GM18505 (cell line): Measurements from ENCODE around the gene KCTD21.
A peak's percentile ranks its signal among the peaks of the same experiment; 100 is the strongest.
"Not testable (repeated sequence)": the region's sequence is repeated elsewhere in the genome, so short reads cannot be mapped to it uniquely, and the experiment has no call there.

Source experiments
- ATAC-seq: cut with Tn5 transposase; IDR thresholded peaks from one replicate; pipeline ENCODE4 v1.9.1; 2021; ENCODE audit not compliant: unreplicated experiment
- POLR2A ChIP-seq: IDR thresholded peaks from 4 replicates; pipeline ENCODE4 v1.6.1; 2011; ENCODE audit warnings: borderline replicate concordance; ENCODE audit not compliant: insufficient read depth, insufficient read length; ENCODE audit errors: extremely low read depth

KCTD21 gene, protein sequence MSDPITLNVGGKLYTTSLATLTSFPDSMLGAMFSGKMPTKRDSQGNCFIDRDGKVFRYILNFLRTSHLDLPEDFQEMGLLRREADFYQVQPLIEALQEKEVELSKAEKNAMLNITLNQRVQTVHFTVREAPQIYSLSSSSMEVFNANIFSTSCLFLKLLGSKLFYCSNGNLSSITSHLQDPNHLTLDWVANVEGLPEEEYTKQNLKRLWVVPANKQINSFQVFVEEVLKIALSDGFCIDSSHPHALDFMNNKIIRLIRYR

DNA sequence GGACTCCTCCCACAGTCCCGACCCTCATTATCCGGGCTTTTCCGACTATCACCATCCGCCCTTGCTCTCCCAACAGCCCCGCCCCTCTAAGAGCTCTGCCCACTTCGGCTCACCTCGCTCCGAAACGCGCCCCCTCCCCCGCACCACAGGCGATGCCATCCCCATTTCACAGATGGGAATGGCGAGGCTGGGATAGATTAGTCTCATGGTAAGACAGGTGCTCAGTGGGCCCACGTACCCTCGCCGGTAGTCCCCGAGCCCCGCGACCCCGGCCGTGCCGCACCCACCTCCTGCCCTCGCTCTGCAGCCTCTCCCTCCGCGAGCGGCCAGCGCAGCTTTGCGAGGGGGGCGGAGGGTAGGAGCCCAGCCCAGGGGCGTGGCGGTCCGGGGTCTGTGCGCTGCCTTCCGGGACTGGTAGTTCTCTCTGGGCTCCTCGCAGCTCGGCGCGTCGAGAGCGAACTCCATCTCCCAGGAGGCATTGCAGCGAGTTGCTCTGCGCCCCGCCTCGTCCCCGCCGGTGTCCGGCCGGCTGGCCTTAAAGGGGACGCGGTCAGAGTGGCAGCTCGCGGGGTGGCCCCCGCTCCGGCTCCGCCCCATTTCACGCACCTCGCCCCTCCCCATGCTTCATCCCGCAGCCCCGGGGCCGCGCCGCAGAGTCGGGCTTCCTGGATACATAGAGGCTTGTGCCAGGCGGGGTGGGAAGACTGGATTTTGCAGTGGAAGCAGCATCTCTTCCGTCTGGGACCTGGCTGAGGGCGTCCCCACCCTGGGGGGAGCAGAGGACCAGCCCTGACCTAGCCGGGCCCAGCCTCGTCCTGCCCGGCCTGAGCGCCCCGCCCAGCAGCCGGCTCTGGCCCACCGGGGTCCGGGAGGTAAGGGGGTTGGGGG, at the start of gene KCTD21, which contains the start of gene USP35:
Gene KCTD21, minus strand, starts transcription at position 341 of the 888 bp plus-strand sequence. CDS start 14,072 bp downstream, outside the sequence.
Gene USP35, plus strand, starts transcription at position 634 of the 888 bp plus-strand sequence. CDS start 7,327 bp downstream, outside the sequence.
- peak; percentile 95 for ATAC-seq
- TF ChIP-seq POLR2A, result peak; percentile 64

DNA sequence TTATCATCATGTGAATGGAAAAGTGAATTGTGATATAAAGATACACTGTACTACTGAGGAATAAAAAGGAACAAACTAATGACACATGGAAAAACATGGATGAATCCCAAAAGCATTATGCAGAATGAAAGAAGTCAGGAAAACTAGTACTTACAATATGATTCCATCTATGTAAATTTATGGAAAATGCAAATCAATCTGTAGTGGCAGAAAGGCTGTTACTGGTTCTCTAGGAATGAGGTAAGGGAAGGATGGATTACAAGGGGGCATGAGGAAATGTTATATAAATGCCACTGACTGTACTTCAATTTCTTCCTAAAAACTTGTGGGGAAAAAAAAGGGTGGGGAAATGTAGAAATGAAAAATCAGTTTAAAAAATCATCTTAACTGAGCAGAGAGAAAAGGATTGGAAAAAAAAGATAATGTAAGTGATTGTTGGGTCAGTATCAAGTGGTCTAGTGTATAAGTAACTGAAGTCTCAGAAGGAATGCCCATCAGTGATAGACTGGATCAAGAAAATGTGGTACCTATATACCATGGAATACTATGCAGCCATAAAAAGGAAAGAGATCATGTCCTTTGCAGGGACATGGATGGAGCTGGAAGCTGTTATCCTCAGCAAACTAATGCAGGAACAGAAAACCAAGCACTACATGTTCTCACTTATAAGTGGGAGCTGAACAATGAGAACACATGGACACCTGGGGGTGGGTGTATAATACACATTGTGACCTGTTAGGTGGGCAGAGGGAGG, 49.0 kb upstream of the KCTD21 start:
- no peak for ATAC-seq
- TF ChIP-seq POLR2A, result no peak

DNA sequence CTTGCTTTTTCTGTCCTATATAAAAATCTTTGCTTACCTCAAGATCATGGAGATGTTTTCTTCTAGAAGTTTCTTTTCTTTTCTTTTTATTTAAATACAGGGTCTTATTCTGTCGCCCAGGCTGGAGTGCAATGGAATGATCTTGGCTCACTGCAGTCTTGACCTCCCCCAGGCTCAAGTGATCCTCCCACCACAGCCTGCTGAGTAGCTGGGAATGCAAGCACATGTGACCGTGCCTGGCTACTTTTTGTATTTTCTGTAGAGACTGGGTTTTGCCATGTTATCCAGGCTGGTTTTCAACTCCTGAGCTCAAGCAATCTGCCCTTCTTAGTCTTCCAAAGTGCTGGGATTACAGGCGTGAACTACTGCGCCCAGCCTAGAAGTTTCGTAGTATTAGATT, 45.6 kb upstream of the KCTD21 start:
- no peak for TF ChIP-seq POLR2A
- ATAC-seq, result no peak

DNA sequence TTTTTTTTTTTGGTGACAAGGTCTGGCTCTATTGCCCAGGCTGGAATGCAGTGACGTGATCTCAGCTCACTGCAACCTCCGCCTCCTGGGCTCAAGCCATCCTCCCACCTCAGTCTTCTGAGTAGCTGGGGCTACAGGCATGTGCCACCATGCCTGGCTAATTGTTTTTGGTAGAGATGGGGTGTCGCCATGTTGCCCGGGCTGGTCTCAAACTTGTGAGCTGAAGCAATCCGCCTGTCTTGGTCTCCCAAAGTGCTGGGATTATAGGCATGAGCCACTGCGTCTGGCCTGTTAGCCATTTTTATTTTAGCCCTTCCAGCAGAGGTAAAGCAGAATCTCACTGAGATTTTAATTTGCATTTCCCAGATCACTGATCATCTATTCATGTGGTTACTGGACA, 44.6 kb upstream of the KCTD21 start:
- not testable (repeated sequence) for ATAC-seq

DNA sequence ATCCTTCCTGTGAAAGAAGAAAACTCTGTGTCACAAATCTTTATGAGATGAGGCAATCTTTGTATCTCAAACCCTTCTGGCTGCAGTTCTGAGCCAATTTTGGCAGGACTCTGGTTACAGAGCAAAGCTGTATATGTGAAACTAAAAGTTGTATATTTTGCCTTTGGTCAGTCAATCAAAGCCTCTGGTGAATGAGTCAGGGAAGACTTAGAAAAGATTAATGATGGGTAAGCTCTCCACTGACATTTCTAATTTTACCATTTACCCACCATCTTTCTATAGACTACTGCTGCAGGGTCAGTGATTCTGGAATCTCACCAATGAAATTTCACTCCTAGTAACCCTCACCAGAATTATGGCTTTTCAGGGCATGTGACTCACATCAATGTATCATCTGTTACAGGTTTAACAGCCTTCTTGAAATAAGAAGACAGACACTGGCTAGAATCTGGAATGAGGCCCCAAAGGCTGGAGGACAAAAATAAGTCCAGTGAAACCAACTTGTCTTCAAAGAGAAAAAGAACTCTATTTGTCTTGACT, 43.6 kb upstream of the KCTD21 start:
- TF ChIP-seq POLR2A, result no peak
- ATAC-seq, result no peak

DNA sequence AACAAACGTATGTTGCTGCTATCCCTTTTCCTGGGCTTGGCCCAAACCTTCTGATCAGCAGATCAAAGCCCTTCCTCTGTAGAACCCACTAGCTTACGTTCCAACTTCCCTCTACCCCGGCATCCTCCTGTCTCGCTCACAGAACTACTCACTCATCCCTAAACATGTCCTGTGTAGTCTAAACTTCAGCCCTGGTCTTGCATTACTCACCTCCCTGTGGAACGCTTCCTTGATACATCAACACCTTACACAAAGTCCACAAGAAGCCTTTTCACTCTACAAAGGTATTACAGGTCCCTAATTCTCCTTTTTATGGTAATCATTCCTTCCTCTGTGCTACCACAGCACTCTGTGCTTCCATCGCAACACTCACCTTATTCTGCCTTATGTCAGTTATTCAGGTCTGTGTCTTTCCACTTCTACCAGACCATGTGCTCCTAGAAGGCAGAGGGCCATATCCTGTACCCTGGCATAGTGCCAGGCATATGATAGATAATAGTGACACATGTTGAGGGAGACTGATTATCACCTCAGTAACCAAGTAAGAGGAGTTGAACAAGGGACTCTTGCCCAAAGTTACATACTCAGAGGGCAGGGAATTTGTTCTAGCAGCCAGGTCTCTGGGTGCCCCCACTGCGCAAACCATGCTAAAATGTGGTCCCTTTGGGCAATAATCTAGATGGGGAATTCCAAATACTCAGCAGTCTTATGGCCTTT, 41.9 kb upstream of the KCTD21 start:
- no peak for TF ChIP-seq POLR2A
- no peak for ATAC-seq

DNA sequence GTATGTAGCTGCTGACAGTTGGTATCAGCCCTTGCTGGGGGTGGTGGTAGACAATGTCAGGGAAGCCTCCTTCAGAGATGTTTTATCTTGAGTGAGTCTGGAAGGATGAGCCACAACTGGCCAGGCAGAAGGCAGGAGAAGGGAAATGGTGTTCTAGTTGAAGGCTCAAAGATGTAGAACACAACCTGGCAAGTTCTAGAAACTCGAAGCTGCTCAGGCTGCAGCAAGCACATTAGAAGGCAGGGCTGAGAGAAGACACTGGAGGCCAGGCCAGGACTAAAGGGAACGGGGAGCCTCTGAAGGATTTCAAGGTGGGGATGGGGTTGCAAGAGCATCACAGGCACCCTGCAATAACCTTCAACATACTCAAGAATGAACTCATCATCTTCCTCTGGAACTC, 40.7 kb upstream of the KCTD21 start:
- no peak for TF ChIP-seq POLR2A
- ATAC-seq, result no peak

DNA sequence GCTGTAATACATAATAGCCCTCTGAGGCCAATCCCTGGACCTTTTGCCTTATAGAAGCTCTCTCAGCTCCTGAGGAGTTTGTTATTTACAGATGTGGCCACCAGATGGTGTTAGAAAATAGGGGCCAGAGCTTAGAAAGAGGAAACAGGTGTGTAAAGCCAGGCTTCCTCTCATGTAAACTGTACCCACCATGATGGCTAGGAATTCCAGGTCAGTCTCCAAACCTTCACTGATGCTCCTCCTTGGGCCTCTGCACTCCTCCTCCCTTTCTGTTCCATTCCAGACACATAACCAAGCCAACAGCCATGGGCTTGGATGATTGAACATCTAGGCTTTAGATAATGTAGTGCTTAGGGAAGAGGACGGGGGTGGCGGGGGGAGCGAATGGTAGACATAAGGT, 40.0 kb upstream of the KCTD21 start:
- TF ChIP-seq POLR2A, result no peak
- ATAC-seq, result peak; percentile 47

DNA sequence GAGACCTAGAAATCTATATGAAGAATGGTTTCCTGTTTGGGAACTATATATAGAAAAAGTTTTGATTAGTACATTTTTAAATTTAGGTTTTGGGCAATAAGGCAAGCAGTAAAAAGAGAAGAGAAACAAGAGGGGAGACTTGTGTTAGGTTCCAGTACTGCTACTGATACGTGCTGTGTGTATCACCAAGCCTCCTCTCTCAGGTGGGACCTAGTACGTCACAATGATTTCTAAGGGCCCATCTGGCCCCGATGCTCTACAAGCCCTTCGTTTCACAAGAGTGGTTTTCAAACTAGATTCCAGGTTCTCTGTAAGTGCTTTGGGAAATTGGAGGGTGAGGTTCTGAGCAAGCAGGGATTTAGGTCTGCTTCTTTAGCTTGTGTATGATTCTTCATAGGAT, 39.5 kb upstream of the KCTD21 start:
- ATAC-seq, result peak; percentile 35
- no peak for TF ChIP-seq POLR2A

DNA sequence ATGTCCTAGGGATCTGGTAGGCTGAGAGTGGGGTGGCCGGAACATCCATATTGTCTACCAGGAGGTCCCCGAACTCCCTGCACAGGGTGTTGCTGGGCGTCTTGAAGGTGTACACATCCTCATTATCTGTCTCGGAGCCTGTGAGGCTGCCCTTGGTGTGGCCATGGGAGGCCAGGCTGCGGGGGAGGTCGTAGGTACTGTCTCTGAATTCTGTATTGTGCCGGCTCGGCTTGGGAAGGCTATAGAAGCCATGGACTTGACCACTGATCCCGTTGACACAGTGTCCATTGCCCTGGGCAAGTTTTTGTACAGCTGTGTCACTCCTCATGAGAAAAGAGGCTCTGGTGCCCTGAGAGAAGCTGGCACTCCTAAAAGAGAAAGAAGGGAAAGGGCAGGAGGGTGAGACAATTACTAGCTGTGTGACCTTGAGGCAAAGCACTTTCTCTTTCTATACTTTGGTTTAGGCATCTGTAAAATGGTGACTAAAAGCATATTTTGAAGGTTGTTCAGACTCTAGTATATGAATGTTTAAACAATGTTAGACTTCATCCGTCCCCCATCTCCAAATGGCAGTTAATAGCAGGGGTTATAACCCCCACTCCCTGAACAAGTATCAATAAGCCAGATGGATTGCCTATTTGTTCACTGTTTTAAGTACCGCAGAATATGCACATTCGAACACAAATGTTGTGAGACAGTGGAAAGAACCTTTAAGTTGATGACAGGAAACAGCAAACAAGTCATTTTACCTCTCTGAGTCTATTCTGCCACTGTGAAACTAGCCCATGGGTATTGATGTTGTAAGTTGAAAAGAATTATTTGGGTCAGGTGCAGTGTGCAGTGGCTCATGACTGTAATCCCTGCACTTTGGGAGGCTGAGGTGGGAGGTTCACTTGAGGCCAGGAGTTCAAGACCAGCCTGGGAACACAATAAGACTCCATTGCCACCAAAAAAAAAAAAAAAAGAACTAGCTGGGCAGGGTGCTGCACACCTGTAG, 38.6 kb upstream of the KCTD21 start:
- ATAC-seq, result no peak
- no peak for TF ChIP-seq POLR2A

DNA sequence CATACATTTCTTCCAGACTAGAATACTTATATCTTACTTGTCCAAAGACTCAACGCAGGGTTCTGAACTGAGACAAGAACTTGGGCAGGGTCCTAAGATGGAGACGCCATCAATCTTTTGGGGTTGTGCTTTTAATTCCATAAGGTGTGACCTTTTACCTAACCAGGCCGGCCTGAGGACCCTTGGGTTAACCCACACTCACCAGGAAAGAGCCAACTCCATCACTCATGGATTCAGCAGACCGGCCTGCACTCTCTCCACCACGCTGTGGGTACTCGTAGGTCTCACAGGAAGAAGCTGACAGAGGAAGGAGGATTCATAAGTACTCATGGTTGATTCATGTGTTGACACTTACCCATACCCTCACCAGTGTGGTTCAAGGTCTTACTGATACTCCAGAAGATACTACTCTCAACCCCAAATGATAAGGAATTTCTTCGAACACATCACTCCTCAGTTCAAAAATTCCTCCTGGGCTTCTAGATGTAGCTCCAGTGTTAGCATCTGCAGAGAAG, 36.5 kb upstream of the KCTD21 start:
- TF ChIP-seq POLR2A, result no peak
- no peak for ATAC-seq
